ENCODE data around the gene CMYA5. TPM values are rescaled to one million over a fixed set of nuclear protein-coding genes. Genes with fewer than 3 reads are reported as not detected.

The CMYA5 gene
- total and polyA plus RNA-seq, 2 donors (not counting 3 experiments of a cell fraction or from before 2014, with no cell fraction given): 0.04 to 0.20 TPM

DNA sequence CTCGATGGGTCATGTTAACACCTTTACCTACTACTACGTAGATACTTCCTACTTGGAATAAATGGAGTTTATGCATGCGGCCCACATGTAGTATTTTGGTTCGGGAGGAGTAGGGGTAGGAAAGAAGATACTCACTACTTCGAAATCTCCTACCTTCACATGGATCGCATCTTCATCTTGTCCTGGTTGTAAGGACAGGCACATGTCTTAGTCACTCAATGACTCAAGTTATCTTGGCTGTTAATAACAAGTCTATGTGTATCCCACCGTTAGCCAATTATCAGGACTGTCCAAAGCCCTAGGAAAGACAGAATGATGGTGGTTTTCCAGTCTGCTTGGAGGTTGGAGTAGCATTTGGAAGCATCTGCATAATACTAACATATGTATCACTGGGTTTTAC lies 24.1 kb downstream of the CMYA5 start:
- BruUV-seq (replicated peaks): no TSS peak
- H2AFZ ChIP-seq (ENCODE audit: low read depth, low read length): no peak overlapping the region
- H3K36me3 ChIP-seq (ENCODE audit: control insufficient read depth in 2 of 2, extremely low read depth in 1 of 2, insufficient read depth in 2 of 2, low read length in 2 of 2): no peaks in the 10 kb centered on the region
- DNase-seq (ENCODE audit: low read depth, low spot score): no peak
- intact Hi-C loops (cut with micrococcal nuclease): no loop called here
- TF ChIP-seq POLR2AphosphoS5 (IDR thresholded peaks at IDR 0.05; ENCODE audit: insufficient read depth, low read depth, low read length) (no peak), MAX (IDR thresholded peaks at IDR 0.05; ENCODE audit: insufficient read depth, insufficient read length) (no peak), FOS (IDR thresholded peaks at IDR 0.05; ENCODE audit: borderline replicate concordance, insufficient read depth, low read length) (no peak), GATA2 (IDR thresholded peaks at IDR 0.05; ENCODE audit: insufficient read depth, insufficient read length, low read depth, low read length) (no peak), MYC (IDR thresholded peaks at IDR 0.05; ENCODE audit: low read depth, low read length) (no peak), EZH2 (IDR thresholded peaks at IDR 0.05; ENCODE audit: borderline replicate concordance, low read depth, low read length, severe bottlenecking) (no peak), JUN (IDR thresholded peaks at IDR 0.05; ENCODE audit: borderline replicate concordance, insufficient read depth, insufficient read length, low read depth) (no peak), POLR2A (IDR thresholded peaks at IDR 0.05; ENCODE audit: low read depth, low read length) (no peak)
- TF ChIP-seq, protein P1, sequence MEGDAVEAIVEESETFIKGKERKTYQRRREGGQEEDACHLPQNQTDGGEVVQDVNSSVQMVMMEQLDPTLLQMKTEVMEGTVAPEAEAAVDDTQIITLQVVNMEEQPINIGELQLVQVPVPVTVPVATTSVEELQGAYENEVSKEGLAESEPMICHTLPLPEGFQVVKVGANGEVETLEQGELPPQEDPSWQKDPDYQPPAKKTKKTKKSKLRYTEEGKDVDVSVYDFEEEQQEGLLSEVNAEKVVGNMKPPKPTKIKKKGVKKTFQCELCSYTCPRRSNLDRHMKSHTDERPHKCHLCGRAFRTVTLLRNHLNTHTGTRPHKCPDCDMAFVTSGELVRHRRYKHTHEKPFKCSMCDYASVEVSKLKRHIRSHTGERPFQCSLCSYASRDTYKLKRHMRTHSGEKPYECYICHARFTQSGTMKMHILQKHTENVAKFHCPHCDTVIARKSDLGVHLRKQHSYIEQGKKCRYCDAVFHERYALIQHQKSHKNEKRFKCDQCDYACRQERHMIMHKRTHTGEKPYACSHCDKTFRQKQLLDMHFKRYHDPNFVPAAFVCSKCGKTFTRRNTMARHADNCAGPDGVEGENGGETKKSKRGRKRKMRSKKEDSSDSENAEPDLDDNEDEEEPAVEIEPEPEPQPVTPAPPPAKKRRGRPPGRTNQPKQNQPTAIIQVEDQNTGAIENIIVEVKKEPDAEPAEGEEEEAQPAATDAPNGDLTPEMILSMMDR (IDR thresholded peaks at IDR 0.05; ENCODE audit: extremely low read depth in 1 of 2, insufficient read depth in 1 of 2, low read depth in 1 of 2, low read length in 2 of 2): no peak
- H3K4me1 ChIP-seq (ENCODE audit: control insufficient read depth, extremely low read depth, insufficient read depth, low read length): no peaks in the 10 kb centered on the region
- H3K9ac ChIP-seq (replicated peaks; ENCODE audit: extremely low read depth, insufficient read depth, low read length): no peak overlapping the region
- H3K9me1 ChIP-seq (replicated peaks; ENCODE audit: control insufficient read depth, extremely low read depth, insufficient read depth, low read length): no peaks in the 10 kb centered on the region
- no peak overlapping the region for H3K4me2 ChIP-seq (ENCODE audit: insufficient read depth, low read length)
- ChIA-PET POLR2A (no interaction called here), CTCF (no interaction called here)
- H4K20me1 ChIP-seq (replicated peaks; ENCODE audit: control insufficient read depth, extremely low read depth, insufficient read depth, low read length): no peaks in the 10 kb centered on the region
- no peak overlapping the region for H3K27ac ChIP-seq (ENCODE audit: insufficient read depth, low read depth, low read length)
- dilution Hi-C loops (cut with MboI; ENCODE audit: extremely low pct_ligation_motif_present, low sequenced_read_pairs): no loop called here
- H3K27me3 ChIP-seq (ENCODE audit: control insufficient read depth in 2 of 2, insufficient read depth in 2 of 2, low read length in 2 of 2): no peaks in the 10 kb centered on the region
- no peaks in the 10 kb centered on the region for H3K9me3 ChIP-seq (replicated peaks; ENCODE audit: control insufficient read depth, insufficient read depth, low read length)
- H3K79me2 ChIP-seq (ENCODE audit: control insufficient read depth, insufficient read depth, low read length): no peaks in the 10 kb centered on the region
- H3K4me3 ChIP-seq (replicated peaks in 1 of 3; ENCODE audit: insufficient read depth in 1 of 3, low read depth in 1 of 3, low read length in 3 of 3): no peak overlapping the region
- no peak for FAIRE-seq

Data from endothelial cell of umbilical vein (primary cell).